ENCODE results near the gene RNF212. TPM values are rescaled to one million over a fixed set of nuclear protein-coding genes. Genes with fewer than 3 reads are reported as not detected.
A peak's percentile ranks its signal among the peaks of the same experiment; 100 is the strongest.

The RNF212 gene
- total and polyA plus RNA-seq, 8 donors: 7.2 to 13.6 (median 10.0) TPM

DNA sequence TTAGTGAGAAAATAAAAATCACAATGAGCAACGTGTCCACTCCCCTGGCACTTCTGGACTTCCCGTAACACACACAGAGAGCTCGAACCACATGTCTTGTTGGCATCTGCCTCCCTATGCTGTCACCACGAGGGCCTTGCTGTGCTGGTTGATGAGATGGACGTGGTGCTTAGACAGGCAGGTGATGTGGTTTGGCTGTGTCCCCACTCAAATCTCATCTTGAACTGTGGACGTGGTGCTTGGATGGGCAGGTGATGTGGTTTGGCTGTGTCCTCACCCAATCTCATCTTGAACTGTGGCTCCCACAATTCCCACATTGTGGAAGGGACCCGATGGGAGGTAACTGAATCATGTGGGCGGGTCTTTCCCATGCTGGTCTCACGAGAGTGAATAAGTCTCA lies 61.9 kb downstream of the RNF212 start:
- H3K9me3 ChIP-seq: no peaks in the 10 kb centered on the region
- peaks cover 7 to 66% of the 10 kb centered on the region in 2 donors for H3K27me3 ChIP-seq
- no peak overlapping the region for H3K4me3 ChIP-seq
- TF ChIP-seq, protein P1, sequence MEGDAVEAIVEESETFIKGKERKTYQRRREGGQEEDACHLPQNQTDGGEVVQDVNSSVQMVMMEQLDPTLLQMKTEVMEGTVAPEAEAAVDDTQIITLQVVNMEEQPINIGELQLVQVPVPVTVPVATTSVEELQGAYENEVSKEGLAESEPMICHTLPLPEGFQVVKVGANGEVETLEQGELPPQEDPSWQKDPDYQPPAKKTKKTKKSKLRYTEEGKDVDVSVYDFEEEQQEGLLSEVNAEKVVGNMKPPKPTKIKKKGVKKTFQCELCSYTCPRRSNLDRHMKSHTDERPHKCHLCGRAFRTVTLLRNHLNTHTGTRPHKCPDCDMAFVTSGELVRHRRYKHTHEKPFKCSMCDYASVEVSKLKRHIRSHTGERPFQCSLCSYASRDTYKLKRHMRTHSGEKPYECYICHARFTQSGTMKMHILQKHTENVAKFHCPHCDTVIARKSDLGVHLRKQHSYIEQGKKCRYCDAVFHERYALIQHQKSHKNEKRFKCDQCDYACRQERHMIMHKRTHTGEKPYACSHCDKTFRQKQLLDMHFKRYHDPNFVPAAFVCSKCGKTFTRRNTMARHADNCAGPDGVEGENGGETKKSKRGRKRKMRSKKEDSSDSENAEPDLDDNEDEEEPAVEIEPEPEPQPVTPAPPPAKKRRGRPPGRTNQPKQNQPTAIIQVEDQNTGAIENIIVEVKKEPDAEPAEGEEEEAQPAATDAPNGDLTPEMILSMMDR (IDR thresholded peaks at IDR 0.05): no peak
- intact Hi-C loops (cut with DNase I): no loop called here
- peaks cover 12 to 27% of the 10 kb centered on the region in 2 donors for H3K4me1 ChIP-seq
- no peaks in the 10 kb centered on the region for H3K36me3 ChIP-seq
- no peak overlapping the region for H3K27ac ChIP-seq
- no peak for ATAC-seq
- no peak for DNase-seq

- intact Hi-C loops (cut with DNase I): no loop called here
- H3K36me3 ChIP-seq: no peaks in the 10 kb centered on the region
- no peak overlapping the region for H3K4me3 ChIP-seq
- peak; percentile 6 for ATAC-seq
- no peaks in the 10 kb centered on the region for H3K9me3 ChIP-seq
- H3K27me3 ChIP-seq: peaks cover 4 to 60% of the 10 kb centered on the region in 2 donors
- TF ChIP-seq, protein P1 (IDR thresholded peaks at IDR 0.05): no peak
- peak in 1 of 4 donors; percentile 75 for DNase-seq
- peaks cover 12 to 23% of the 10 kb centered on the region in 2 donors for H3K4me1 ChIP-seq
- no peak overlapping the region for H3K27ac ChIP-seq
These were observed 62.7 kb downstream of the RNF212 start for GRCh38 chr4:1050486-1051213.

- no peak overlapping the region for H3K27ac ChIP-seq
- ATAC-seq (no peak), DNase-seq (peak in 2 of 4 donors; percentile 28 to 78)
- TF ChIP-seq, protein P1 (IDR thresholded peaks at IDR 0.05): no peak
- intact Hi-C loops (cut with DNase I): no loop called here
- H3K4me1 ChIP-seq: peaks cover 13 to 21% of the 10 kb centered on the region in 2 donors
- H3K4me3 ChIP-seq: no peak overlapping the region
- no peaks in the 10 kb centered on the region for H3K36me3 ChIP-seq
- H3K27me3 ChIP-seq: peaks cover 0 to 65% of the 10 kb centered on the region in 2 donors
- H3K9me3 ChIP-seq: no peaks in the 10 kb centered on the region
These were observed 63.8 kb downstream of the RNF212 start for GRCh38 chr4:1049591-1049905.

GRCh38 chr4:1048773-1049590 lies 64.4 kb downstream of the RNF212 start:
- no peaks in the 10 kb centered on the region for H3K36me3 ChIP-seq
- peaks cover 0 to 71% of the 10 kb centered on the region in 2 donors for H3K27me3 ChIP-seq
- DNase-seq: peak in 2 of 4 donors; percentile 52 to 77
- H3K4me3 ChIP-seq: no peak overlapping the region
- H3K9me3 ChIP-seq: no peaks in the 10 kb centered on the region
- TF ChIP-seq, protein P1 (IDR thresholded peaks at IDR 0.05): no peak
- H3K4me1 ChIP-seq: peaks cover 19 to 27% of the 10 kb centered on the region in 2 donors
- intact Hi-C loops (cut with DNase I): no loop called here
- ATAC-seq: no peak
- H3K27ac ChIP-seq: no peak overlapping the region
